Gastroesophageal sphincter (tissue), 3 donors: ENCODE data around the gene ZP4.

Experiments
- EP300 ChIP-seq: sonication (generic); formaldehyde crosslinking; IDR thresholded peaks from one replicate; pipeline ENCODE4 v1.6.1; 2017; ENCODE audit warnings: antibody characterized with exemption, mild to moderate bottlenecking
- POLR2A ChIP-seq, 2 donors: fragments of 450-650 bp; IDR thresholded peaks; one replicate each; pipeline ENCODE4 v1.6.1; 2017; ENCODE audit warnings: antibody characterized with exemption in 2 of 2, mild to moderate bottlenecking in 2 of 2, moderate library complexity in 1 of 2
- TF ChIP-seq, protein P1 (sequence below), 4 experiments: fragments of 200-600 bp in 2 of 4; fragments of 450-650 bp in 2 of 4; sonication (generic) in 1 of 4; IDR thresholded peaks; one replicate each; pipeline ENCODE4 v1.5.1; 2017 to 2019; ENCODE audit warnings: antibody characterized with exemption in 4 of 4, mild to moderate bottlenecking in 2 of 4, moderate library complexity in 2 of 4

GRCh38 chr1:237895630-237896029 lies 4.9 kb upstream of the ZP4 start:
- TF ChIP-seq POLR2A (IDR thresholded peaks at IDR 0.05), result no peak
- TF ChIP-seq, protein P1, sequence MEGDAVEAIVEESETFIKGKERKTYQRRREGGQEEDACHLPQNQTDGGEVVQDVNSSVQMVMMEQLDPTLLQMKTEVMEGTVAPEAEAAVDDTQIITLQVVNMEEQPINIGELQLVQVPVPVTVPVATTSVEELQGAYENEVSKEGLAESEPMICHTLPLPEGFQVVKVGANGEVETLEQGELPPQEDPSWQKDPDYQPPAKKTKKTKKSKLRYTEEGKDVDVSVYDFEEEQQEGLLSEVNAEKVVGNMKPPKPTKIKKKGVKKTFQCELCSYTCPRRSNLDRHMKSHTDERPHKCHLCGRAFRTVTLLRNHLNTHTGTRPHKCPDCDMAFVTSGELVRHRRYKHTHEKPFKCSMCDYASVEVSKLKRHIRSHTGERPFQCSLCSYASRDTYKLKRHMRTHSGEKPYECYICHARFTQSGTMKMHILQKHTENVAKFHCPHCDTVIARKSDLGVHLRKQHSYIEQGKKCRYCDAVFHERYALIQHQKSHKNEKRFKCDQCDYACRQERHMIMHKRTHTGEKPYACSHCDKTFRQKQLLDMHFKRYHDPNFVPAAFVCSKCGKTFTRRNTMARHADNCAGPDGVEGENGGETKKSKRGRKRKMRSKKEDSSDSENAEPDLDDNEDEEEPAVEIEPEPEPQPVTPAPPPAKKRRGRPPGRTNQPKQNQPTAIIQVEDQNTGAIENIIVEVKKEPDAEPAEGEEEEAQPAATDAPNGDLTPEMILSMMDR (IDR thresholded peaks at IDR 0.05), result no peak
- no peak for TF ChIP-seq EP300
